ENCODE data around the gene FAM170B. TPM values are rescaled to one million over a fixed set of nuclear protein-coding genes. Genes with fewer than 3 reads are reported as not detected.

The FAM170B gene
- total RNA-seq, 1 donor from 2014 or later, result not detected

DNA sequence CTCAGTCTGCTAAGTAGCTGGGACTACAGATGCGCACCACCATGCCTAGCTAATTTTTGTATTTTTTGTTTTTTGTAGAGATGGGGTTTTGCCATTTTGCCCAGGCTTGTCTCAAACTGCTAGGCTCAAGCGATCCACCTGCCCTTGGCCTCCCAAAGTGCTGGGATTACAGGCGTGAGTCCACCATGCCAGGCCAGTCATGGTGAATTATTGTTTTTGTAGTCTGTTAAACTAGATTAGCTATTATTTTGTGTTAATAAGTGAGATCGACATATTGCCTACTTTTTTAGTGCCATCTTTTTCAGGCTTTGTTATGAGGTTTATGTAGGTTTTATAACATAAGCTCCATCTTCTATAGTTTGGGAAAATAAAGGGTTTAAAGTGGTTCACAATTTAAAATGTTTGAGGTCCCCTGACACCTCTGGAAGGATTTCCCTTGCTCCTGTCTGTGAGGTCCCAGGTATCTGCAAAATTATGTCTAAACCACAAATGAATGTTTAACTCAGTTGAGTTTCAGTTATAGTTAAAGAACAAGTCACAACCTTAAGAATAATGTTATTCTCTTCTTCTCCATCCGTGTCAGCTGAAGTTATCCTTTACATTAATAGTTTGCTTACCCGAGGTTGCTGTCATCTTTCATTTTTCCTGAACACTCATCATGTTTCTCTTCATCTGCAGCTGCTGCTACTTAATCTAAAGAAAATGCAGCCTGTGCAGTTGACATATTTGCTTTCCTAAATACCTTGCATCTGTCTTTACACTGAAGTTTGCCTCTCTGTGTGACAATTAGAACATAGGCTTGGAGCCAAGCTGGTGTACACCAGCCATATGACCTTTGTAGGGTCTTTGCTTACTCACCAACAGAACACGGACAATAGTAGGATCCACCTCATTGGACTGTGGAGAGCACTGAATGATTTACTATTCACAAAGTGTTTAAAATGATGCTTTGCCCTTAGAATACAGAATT, 9.6 kb downstream of the FAM170B start:
- no peak for DNase-seq (ENCODE audit: low read depth in 2 of 2)

DNA sequence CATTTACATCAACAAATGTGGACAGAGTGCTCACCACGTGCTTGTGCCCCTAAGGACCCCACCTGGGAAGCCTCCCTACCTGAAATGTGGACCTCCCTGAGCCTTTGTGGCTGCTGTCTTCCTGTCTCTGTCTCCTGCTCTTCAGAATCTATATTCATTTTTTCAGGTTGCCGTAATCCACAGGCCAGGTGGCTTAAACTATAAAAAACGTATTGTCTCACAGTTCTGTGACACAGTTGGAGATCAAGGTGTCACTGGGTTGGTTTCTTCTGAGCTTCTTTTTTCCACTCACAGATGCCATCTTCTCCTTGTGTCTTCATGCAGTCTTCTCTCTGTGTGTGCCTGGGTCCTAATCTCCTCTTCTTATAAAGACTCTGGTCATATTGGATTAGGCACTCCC, 12.9 kb downstream of the FAM170B start:
- DNase-seq (ENCODE audit: low read depth in 2 of 2), result no peak

DNA sequence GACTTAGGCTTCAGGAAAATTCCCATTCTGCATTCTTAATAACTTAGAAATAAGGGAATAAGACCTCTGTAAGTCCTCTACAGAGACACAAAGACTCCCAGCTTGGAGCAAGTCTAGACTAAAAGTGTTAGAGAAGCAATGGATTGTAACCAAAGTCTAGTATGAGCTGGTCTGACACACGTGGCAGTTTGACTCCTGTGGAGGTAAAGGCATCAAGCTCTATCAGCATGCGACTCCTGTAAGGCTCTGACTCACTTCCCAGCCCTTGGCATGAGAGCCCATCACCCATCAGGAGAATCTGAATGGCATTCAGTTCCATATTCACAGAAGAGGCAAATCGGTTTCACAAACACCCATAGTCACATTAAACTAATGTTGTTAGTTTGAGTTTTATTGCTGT, 14.1 kb downstream of the FAM170B start:
- no peak for DNase-seq (ENCODE audit: low read depth in 2 of 2)

DNA sequence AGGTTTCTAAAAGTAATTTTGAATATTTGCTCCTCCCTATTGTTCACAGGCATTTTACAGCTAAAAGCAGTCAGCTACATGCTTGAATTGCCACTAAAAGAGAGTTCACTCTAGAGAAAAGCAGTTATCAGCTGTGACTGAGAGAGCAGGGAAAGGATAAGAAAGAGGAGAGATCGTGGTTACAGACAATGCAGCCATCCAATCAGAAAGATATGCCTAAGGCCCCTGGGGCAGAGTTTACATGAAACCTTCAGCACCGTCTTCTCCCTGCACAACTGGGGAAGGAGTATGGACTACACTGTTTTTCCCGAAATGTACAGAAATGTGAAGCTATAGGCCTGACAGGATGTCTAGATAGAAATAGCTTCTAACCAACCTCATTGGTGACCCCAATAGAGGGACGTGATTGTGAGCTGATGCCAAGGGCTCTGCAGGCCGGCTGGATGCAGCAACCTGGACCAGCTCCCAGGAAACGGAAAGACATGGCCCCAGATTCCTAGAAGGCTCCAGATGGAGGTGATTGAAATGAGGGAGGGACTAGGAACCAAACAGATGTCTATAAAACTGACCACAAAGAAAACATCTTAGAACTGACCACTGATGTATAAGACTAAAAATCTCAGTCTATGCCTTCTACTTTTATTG, 15.3 kb downstream of the FAM170B start:
- DNase-seq (ENCODE audit: low read depth in 2 of 2), result no peak

DNA sequence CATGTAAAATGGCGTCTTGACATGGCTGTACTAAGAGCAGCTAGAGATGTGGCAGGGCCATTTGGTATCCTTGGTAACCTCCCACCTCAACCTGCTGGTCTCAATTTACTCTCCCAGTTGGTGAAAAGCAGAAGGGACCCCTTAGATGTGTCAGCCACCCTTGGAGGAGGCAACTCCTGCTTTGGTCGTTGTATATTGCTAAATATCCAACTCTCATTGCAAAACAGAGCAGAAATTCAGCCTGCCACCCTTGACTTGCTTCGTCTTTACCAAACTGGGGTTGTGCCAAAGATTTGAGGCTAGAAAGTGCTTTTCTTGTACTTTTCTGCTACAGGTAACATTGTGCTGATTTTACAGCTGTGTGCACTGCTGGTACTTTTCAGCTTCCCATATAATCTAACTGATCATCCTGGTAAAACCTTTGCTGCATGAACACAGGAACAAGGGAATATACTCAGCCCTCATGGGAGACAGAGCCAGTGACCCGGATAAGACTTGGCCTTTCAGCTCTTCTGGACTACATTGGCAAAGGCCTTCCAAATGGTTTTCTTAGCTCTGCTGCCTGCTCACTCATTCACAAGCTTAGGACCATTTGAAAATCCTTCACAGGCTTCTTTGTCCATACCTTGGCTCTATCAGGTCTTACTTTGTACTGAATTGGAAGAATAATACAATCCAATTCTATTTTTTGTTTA, 16.3 kb downstream of the FAM170B start:
- no peak for DNase-seq (ENCODE audit: low read depth in 2 of 2)

DNA sequence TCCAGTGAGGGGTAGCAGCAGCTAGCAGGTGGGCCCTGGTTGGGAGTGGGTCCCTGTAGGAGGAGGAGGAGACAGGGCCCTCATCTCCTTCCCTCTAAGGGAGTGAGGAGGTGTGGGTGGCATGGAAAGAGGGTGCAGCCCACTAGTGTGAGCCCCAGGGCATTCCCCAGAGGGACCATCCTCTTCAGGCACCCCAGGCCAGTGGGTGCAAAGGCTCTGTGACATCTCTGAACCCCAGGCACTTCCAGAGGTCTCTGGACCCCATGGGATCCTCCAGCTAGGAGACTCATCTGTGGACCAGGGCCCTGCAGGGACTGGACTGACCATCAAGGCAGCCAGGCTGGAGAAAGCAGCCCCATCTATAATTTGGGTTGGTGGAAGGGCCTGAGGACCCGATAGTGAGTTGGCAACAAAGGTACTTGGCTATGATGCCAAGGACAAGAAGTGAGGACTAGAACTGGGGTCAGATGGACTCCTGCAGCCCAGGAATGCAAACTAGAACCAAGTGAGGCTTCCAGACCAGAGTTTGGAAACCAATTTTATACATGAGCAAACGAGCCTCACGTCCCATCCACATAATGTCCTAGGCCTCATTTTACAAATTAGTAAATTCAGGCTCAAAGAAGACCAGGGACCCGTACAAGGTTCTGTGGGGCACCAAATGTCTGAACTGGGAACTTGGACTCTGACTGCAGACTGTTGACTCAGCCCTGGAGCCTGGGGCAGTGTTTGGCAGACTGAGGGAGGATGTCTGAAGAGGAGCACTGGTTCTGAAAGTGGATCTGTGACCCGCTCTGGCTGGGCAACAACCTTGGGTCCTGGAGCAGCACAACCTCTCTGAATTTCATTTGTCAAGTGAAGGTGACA, 17.1 kb downstream of the FAM170B start:
- DNase-seq (ENCODE audit: low read depth in 2 of 2), result no peak

DNA sequence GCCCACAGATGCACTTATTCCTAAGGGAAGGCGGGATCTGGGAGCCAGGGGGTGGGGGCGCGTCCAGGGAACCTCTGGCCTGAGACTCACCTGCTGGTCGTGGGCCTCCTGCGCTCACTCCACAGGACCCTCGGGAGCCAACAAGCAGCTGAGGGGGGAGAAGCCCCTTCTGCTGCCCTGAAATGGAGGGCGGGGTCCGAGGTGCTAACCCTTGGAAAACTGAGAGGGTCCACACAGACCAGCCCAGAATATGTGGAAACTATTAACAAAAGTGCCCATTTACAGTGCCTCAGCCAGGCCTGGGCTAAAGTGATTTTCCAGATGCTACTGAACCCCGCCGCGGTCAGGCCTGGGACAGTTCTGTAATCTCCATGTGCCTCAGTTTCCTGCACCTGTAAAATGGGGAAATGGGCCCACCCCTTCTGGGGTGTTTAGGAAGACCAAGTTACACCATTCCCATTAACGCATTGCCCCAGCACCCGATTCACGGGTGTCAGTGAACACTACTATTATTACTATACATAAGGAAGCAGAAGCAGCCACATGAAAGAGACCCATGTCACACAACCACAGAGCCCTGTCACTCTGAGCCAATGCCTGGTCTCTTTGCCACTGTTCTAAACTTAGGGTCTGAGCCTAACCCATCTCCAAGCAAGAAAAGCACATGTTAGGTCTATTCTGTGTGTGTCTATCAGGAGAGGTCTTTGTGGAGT, 17.9 kb downstream of the FAM170B start:
- DNase-seq (ENCODE audit: low read depth in 2 of 2), result no peak

DNA sequence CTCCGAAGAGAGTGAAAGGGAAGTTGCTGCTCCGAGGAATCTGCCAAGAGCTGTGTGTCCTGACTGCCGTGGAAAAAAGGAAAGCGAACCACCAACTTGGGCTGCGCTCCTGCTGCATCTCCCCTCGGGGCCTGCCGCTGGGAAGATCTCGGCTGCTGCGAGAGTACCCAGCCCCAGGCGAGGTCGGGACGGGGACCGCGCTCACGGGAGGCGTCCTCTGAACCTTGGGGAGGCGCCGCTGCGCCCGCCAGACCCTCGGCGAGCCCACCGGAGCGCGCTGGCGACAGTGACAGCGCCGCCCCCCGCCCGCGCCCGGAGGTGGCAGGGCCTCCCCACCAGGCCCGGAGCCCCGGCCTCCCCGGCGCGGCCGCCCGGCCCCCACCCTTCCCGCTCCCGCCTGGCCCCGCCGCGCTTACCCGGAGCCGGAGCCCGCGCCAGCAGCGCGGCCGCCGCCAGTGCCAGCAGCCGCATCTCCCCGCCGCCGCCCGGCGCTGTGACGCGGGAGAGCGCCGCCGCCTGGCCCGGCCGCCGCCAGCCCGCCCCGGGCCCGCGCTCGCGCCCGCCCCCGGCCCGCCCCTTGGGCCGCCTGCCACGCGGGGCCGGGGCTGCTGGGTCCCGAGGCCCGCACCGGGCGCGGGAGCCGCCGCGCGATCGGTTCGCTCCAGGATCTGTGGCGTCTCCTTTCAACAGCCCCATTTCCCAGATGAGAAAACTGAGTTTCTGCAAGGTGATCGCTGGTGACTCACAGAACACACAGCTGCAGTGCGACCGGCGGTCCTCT, 18.6 kb downstream of the FAM170B start, which contains the start of gene VSTM4:
Gene VSTM4 (minus strand): TSS at position 508 of the 781 bp plus-strand sequence. CDS start 37 bp downstream, at position 471.
- peak in 1 of 2 donors; percentile 8 for DNase-seq (ENCODE audit: low read depth in 2 of 2)

DNA sequence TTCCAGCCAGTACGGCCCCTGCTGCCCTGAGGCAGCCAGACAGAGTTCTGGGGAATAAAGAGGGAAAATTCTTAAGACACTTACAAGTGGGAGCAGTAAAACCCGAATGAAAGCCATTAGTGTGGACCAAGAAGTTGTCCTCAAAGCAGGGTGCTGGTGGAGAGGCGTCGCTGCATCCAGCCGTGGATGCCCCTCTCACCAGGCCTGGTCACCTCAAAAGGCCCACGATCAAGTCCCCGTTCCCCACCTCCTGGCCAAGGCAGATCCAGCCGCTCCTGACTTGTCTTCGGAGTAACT, 19.2 kb downstream of the FAM170B start:
- no peak for DNase-seq (ENCODE audit: low read depth in 2 of 2)

DNA sequence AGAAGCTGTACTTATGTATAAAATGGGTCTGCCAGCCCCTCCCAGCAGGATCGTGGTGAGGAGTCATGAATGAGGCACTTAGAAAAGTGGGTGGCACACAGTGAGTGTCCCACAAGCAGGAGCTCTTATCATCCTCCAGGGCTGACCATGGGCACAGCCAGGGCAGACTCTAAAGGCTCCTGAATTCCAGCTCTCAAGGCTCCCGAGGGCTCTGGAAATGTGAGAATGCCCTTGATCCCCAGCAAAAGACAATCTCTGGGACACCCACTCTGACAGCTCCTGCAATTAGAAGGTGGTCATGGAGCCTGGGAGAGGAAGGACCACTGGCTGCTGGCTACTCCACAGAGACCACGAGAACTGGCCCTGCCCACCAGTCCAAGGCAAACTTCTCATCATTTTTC, 20.1 kb downstream of the FAM170B start:
- DNase-seq (ENCODE audit: low read depth in 2 of 2), result no peak

DNA sequence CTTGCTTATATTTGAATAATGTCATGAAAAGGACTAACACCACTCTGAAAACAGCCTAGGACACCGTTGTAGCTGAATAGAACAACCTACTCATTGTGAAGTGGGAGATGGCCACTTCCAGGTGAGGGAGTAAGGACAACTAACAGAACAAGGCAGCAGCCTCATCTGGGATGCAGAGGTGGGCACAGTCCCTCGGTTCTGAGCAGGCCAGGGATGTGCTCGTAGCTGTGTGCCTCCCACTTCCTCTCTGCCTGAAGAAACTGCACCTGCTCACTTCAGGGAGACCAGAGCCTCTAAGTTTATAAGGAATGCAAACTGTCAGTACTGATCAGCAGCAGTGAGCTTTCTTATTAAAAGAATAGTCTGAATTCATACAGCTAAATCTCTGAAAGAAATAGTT, 21.0 kb downstream of the FAM170B start:
- DNase-seq (ENCODE audit: low read depth in 2 of 2), result no peak

DNA sequence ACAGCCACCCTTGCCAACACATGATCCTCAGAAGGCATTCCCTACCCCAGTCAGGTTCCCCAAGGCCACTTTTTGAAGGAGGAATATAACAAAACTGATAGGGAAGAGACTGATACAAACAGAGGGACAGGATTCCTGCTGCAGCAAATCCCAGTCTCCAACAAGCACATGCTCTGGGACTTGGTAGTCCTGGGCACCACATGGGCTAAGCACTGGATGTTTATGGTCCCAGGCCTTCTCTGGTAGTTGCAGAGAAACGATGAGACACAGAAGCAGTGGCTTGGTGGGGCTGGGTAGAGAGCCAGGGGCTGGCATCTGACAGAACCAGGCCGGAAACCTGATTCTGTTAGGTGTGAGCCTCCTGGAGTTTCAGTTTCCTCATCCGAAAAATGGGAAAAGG, 21.7 kb downstream of the FAM170B start:
- DNase-seq (ENCODE audit: low read depth in 2 of 2), result no peak

DNA sequence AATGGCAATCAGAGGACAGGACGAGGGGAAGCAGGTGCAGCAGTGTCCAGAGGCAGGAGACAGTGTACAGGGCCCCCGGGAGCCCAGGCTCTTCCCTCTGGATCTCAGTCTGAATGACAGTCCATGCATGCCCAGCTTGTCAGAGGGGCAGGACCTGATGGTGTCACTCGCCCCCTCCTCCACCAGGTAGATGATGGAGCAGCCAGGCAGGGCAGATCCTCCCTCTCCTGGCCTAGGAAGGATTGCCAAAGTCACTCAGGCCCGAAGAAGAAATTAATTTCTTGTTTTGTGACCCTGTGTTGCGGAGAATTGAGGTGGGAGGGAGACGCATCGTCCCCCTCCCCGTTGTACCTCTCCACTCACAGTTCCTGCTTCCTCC, 22.5 kb downstream of the FAM170B start:
- no peak for DNase-seq (ENCODE audit: low read depth in 2 of 2)

DNA sequence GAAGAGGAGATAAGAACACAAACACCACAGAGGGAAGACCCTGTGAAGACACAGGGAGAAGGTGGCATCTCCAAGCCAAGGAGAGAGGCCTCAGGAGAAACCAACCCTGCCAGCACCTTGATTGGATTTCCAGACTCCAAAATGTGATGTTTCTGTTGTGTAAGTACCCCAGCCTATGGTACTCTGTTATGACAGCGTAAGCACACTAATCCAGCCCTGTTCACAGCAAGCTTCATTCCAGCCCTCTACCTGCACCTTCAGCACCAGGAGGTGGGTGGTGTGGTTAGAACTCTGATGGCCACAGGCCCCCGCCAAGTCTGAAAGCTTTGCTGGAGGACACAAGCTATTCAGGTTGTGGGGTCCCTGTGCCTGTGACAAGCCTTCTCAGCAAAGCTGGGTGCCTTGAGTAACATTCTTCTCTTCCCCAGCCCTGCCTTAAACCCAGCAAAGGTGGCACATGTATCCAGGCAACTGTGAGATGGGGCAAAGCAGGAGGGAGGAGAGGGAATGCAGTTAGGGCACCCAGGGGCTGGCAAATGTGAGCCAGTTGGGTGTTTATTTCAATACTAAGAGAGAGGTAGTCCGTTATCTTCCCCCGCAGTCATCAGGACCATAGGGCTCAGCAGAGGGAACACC, 23.0 kb downstream of the FAM170B start:
- DNase-seq (ENCODE audit: low read depth in 2 of 2), result no peak

DNA sequence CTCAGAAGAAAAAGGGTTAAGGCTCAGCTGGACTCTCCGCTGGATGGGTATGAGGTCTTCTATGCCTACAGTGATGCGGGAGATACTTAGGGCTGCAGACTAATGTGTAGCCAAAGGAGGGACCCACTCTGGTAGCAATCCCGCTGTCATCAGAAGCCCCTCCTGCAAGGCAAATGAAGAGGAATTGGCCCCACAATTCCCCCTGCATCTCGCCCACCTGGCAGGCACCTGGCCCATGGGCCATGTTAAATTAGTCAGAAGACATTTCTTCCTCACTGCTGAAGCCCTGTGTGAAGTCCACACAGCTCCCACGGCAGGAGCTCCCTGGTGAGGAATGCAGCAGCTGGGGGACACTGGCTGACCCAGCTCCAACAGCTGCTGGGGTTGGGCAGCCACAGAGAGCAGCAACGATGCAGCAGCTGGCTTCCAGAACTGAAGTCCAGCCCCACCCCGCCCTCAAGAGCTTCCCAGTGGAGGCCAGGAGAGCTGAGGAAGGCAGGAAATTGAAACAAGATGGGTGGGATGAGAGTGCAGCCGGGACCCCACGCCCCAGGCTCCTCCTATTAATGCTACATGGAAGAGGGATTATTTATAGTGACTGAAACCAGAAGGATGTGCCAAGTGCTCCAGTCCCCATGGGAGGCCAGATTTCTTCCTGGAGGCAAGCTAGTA, 24.0 kb downstream of the FAM170B start:
- DNase-seq (ENCODE audit: low read depth in 2 of 2), result no peak

DNA sequence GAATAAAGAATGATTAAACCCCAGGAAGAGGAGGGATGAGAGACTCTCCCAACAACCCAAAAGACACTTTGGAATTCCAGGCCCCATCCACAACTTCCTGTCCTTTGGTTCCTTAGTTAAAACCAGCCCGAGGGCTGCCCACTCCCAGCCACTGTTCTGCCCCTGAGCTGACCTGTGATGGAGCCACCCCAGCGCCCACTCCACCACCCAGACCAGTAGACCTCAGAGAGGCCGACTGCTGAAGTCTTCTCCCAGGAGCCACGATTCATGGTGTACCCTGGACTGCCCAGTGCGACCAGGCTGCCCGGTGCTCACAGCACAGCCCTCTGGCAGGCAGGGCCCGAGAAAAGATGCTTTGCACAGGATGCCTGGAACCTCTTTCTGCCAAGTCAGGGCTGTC, 25.2 kb downstream of the FAM170B start:
- no peak for DNase-seq (ENCODE audit: low read depth in 2 of 2)

DNA sequence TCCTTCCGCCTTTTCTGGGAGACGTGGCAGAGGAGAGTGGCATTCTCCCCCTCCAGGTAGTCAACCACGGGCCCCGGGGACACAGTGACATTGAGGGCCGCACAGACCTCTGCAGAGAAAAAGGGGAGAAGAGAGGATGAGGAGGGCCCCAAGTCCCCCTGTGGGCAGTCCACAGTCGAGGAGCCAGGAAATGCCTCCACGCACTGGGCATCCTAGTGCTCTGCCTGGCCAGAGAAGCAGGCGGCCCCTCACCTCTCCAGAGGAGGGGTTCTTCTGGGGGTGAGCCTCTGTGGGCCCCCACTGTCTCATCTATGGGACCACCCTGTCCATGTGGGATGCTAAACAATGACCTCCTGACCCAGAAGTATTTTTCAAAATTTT, 25.9 kb downstream of the FAM170B start:
- DNase-seq (ENCODE audit: low read depth in 2 of 2), result no peak

DNA sequence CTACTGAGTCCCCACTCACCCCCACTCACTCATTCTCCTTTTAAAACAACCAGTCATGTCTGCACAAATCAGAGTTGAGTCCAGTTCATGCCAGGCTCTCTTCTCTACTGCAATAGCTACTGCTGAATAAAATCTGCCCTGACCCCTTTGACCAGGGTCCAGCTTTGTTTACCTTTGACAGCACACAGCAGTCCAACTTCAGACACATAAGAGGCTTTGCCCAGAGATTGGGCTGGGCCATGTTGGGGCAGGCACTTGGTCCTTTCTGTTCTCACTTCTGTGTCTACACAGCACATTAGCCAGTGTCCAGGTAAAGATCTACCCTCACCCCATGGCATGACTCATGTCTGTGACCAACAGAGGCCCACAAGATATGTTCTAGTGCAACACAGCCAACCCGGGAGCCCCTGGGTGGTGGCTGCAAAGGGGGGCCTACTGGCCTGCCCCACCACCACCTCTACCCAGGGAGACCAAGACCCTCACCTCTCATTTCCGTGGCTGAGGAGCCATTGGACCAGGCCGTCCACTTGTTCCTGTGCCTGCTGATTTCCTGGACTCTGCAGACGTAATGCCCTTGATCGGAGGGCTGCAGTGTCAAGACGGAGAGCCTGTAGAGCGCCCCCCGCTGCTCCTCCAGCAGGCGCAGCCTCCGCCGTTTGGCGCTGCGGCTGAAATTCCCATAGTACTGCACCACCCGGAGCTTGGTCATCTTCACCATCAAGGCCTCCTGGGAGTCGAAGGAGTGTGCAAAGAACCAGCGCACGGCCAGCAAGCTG, 26.5 kb downstream of the FAM170B start:
- no peak for DNase-seq (ENCODE audit: low read depth in 2 of 2)
